GM12892 (cell line): Measurements from ENCODE around the gene ANKRD45.
"Not testable (repeated sequence)": the region's sequence is repeated elsewhere in the genome, so short reads cannot be mapped to it uniquely, and the experiment has no call there.

ENCODE experiments used
- POLR2A ChIP-seq: IDR thresholded peaks from 2 replicates; pipeline ENCODE4 v1.6.1; 2011; ENCODE audit warnings: low read depth, low read length, control low read depth
- POLR2AphosphoS5 ChIP-seq: IDR thresholded peaks from 2 replicates; pipeline ENCODE4 v1.6.1; 2011; ENCODE audit warnings: low read depth, low read length, control low read depth
- TAF1 ChIP-seq: IDR thresholded peaks from 2 replicates; pipeline ENCODE4 v1.6.1; 2011; ENCODE audit warnings: low read depth, mild to moderate bottlenecking, control low read depth, low read length, borderline replicate concordance

DNA sequence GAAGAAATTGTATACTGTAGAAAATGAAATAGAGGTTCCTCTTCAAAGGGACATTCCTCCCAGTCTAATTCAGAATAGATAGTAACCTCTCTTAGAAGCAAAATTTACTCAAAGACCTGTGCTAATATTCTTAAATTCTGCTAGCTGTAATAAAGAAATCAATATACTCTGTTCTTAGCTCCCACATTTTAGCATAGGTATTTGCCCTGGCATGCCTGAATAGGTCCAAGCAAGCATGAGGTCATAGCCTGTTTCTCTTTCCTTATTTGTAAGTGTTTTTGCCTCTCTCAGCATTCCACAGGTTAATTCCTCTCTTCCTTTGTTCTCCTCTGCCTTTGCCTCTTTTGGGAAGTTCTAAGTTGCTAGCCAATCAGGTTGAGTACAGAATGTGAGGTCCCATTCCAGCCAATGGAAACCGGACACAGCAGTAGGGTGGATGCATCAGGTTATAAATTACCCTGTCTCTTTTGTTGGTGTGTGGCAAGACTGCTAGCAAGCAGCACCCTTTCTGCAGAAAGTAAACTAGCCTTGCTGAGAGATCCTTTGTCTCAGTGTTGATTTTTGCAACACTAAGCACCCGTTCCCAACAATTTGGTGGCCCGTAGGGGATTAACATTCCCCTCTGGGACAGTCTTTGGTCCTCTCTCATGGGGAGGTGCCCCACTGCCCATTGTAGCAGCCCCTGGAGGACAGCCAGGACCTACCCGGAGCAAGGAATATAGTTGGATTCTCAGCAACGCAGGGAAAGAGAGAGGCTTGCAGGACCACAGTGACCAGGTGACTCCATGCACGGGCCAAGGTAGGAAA, 32.2 kb downstream of the ANKRD45 start:
- TF ChIP-seq POLR2AphosphoS5, POLR2A, TAF1: not testable (repeated sequence)
